Esophagus squamous epithelium (tissue), 4 donors: ENCODE measurements around the gene SPACA9.

Experiments
- POLR2A ChIP-seq, 4 donors: fragments of 450-650 bp; IDR thresholded peaks; one replicate each; pipeline ENCODE4 v1.6.1; 2017; ENCODE audit warnings: antibody characterized with exemption in 4 of 4, mild to moderate bottlenecking in 4 of 4, moderate library complexity in 3 of 4
- TF ChIP-seq, protein P1 (sequence below), 6 experiments: fragments of 450-650 bp in 4 of 6; fragments of 200-600 bp in 2 of 6; sonication (generic) in 2 of 6; IDR thresholded peaks; one replicate each; pipeline ENCODE4 v1.5.1; 2016 to 2019; ENCODE audit warnings: antibody characterized with exemption in 6 of 6, mild to moderate bottlenecking in 4 of 6, moderate library complexity in 4 of 6

- TF ChIP-seq, protein P1, sequence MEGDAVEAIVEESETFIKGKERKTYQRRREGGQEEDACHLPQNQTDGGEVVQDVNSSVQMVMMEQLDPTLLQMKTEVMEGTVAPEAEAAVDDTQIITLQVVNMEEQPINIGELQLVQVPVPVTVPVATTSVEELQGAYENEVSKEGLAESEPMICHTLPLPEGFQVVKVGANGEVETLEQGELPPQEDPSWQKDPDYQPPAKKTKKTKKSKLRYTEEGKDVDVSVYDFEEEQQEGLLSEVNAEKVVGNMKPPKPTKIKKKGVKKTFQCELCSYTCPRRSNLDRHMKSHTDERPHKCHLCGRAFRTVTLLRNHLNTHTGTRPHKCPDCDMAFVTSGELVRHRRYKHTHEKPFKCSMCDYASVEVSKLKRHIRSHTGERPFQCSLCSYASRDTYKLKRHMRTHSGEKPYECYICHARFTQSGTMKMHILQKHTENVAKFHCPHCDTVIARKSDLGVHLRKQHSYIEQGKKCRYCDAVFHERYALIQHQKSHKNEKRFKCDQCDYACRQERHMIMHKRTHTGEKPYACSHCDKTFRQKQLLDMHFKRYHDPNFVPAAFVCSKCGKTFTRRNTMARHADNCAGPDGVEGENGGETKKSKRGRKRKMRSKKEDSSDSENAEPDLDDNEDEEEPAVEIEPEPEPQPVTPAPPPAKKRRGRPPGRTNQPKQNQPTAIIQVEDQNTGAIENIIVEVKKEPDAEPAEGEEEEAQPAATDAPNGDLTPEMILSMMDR (IDR thresholded peaks at IDR 0.05) = no peak
- TF ChIP-seq POLR2A (IDR thresholded peaks at IDR 0.05) = no peak
Observed at GRCh38 chr9:132840980-132841379, 37.7 kb upstream of the SPACA9 start.
